AG10803 (cell line): ENCODE data around the gene BLACAT1.

Experiments
- DNase-seq: peaks from one replicate; pipeline ENCODE4 v3.0.0; 2010; ENCODE audit warnings: low read depth
- H3K4me3 ChIP-seq: 2 replicates; pipeline ENCODE4 v1.5.1; 2011; ENCODE audit warnings: mild to moderate bottlenecking, low read length, control low read depth
- TF ChIP-seq, protein P1 (sequence below): conservative IDR thresholded peaks from 2 replicates; pipeline ENCODE4 v1.5.1; 2011; ENCODE audit warnings: mild to moderate bottlenecking, low read length, control low read depth, inconsistent platforms

Gene BLACAT1

DNA sequence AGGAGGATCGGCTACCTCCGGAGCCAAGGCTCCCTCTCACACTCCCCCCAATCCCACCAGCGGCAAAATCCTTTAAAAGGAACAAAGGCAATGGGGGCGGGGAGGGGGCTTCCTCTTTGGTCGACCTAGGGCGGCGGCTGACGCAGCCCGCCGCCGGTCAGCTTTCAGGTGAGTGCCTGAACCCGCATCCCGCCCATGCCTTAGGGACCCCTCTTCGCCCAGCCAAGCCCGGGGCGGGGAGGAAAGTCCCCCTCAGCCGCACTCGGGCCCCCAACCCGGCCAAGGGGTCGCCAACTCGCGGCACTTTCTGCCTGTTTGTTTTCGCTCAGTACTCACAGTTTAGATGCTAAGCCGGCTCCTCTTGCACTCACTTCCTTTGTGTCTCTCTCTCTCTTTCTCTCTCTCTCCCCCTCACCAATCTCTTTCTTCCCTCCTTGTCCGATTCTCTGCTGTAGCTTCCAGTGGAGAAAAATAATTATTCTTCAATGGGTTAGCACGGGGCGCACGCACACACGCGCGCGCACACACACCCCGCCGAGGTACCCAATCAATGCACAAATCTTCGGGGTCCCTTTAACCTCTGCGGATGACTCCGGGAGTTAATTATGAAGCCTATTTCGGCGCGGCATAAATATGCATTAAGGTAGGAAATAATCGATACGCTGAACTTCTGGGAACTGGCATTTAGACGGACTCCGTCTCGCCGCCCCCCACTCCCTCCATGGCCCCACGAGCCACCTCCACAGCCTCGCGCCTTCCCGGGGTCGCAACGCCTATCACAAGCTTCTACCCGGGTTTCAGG lies at the start of gene BLACAT1:
Gene BLACAT1 (minus strand): TSS at position 465 of the 802 bp plus-strand sequence.
- TF ChIP-seq, protein P1, sequence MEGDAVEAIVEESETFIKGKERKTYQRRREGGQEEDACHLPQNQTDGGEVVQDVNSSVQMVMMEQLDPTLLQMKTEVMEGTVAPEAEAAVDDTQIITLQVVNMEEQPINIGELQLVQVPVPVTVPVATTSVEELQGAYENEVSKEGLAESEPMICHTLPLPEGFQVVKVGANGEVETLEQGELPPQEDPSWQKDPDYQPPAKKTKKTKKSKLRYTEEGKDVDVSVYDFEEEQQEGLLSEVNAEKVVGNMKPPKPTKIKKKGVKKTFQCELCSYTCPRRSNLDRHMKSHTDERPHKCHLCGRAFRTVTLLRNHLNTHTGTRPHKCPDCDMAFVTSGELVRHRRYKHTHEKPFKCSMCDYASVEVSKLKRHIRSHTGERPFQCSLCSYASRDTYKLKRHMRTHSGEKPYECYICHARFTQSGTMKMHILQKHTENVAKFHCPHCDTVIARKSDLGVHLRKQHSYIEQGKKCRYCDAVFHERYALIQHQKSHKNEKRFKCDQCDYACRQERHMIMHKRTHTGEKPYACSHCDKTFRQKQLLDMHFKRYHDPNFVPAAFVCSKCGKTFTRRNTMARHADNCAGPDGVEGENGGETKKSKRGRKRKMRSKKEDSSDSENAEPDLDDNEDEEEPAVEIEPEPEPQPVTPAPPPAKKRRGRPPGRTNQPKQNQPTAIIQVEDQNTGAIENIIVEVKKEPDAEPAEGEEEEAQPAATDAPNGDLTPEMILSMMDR: no peak
- no peak for DNase-seq
- no peak within 1 kb of the TSS for H3K4me3 ChIP-seq

DNA sequence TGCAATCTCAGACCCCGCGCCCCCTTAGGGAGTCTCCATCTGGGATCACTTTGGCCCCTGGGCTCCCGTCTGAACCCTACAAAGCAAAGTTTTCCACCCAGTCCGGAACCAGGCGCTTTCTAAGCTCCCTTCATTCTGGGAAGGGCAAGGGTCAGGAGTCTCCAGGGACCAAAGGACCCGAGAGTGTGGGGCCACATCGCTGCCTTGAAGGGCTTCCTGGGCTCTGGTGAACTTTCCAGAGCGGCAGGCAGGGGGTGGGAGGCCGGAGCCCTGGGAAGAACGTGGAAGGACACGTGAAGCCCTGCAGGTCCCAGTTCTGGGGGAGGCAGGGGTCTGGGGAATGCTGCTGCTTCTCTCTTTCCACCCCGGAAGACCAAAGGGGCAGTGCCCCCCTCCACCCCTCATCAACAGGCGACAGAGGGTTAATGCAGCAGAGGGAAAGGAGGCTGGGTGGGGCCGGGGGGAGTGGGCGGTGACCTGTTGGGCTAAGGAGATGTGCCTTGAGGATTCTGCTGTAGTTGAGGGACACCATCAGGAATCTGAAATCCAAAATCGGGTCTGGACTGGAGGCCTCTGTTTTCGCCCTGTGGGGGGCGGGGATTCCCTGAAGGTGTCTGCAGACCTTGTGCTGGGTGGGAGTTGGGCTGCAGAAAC lies 49.4 kb upstream of the BLACAT1 start:
- TF ChIP-seq, protein P1: no peak
- peak overlapping the region; percentile 46 for H3K4me3 ChIP-seq
- DNase-seq: no peak

DNA sequence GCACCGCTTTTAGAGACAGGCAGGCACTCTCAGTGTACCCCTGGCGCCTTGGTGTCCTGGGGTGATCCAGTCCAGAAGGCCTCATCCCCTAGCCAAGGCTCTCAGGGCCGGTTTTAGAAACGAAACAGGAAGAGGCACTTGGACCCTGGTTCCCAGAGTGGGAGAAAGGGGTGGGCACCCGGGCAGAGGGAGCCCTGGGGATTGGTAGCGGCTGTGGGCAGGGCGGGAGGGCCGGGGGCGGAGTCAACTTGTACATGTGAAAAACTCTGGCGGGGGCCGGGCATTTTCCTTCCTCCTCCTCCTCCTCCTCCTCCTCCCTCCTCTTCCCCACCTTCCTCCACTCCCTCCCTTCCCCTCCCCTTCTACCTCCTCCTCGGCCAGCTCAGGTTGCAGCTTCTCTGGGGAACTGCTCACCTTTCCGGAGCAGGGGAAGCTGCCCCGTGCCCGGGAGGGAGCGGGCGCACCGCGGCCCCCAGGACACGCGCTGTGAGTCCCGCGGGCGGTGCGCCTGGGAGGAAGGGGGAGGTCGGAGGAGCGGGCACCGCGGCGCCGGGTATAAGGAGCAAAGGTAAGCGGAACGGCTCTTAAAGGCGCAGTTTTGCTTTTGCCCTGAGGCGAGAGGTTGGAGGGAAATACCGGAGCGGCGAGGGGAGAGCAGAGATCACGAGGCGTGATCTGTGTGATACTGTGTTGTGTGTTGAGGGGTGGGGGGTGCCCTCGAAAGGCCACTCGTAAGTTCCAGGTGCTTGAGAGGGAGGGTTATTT lies 48.6 kb upstream of the BLACAT1 start, which contains the start of gene CDK18:
Gene CDK18 (plus strand): TSS at position 359 of the 765 bp plus-strand sequence. CDS start 18,499 bp downstream, outside the sequence.
- H3K4me3 ChIP-seq: peak within 1 kb of the TSS; percentile 46
- no peak for DNase-seq
- TF ChIP-seq, protein P1: no peak

DNA sequence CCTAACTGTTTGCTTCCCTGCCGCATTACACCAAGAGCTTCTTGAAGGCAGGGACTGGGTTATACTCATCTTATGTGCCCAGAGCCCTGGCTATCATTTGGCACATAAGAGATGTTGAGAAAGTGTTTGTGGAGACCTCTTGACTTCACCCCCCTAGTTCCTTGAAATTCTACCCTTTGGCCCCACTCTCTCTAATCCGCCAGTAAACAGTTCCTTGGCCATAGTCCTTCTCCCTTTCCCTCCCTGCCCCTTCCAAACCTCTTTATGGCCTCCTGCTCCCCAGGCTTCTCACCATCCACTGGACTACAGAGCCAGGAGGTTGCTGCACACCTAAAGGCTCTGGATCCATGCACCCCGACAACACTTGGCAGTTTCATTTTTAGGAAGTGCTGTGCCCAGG lies 47.1 kb upstream of the BLACAT1 start:
- no peak for DNase-seq
- TF ChIP-seq, protein P1: no peak
- H3K4me3 ChIP-seq: no peak overlapping the region

DNA sequence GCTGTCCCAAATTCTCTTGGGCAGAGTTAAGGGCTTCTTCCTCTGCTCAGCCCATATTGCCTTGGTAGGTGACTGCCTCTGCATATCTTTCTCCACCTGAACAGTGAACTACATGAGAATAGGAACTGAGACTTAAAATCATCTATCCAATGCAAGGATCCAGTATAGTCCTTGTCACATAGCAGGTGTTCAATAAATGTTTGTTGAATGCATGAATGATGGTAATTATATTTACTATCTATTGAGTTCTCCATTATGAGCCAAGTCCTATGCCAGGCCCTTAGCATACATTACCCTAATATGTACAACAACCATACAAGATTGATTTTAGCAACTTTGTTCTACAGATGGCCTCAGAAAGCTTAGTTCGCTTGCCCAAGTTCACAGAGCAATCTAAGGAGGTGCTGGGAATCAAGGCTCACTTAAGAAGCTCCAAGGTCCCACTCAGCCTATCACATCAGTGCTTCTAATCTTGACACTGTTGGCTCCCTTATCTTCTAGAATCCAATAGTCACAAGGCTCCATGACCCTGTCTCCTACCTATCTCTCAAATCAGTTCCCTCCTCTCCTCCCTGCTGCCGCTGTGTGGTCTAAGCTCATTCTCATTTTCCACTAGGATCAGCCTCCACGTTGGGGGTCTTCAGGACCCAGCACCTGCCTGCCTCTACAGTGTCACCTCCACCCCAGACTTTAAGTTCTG lies 46.4 kb upstream of the BLACAT1 start:
- H3K4me3 ChIP-seq: no peak overlapping the region
- DNase-seq: no peak
- TF ChIP-seq, protein P1: no peak
